Measurements from ENCODE around the gene SPOCK1.

GRCh38 chr5:137432376-137432775 is 66.8 kb downstream of the SPOCK1 start:
- no peak for TF ChIP-seq CTCF (conservative IDR thresholded peaks at IDR 0.05; ENCODE audit: low read depth, low read length)
- no peak for TF ChIP-seq EZH2 (IDR thresholded peaks at IDR 0.05; ENCODE audit: borderline replicate concordance, low read depth, low read length, poor library complexity, severe bottlenecking)

Data from A673 (cell line).